Mesenchymal stem cell (in vitro differentiated cells and primary cell): Measurements from ENCODE around the gene RCC2.
"Not testable (repeated sequence)": the region's sequence is repeated elsewhere in the genome, so short reads cannot be mapped to it uniquely, and the experiment has no call there.

Source experiments
- DNase-seq: peaks from one replicate; pipeline ENCODE4 v3.0.0-alpha.2; 2013
- H2AFZ ChIP-seq: one replicate; pipeline ENCODE4 v1.6.1; 2013; ENCODE audit warnings: low read depth, mild to moderate bottlenecking, control low read depth, inconsistent platforms, low read length, moderate library complexity
- H2AK5ac ChIP-seq: 2 replicates; pipeline ENCODE4 v1.6.1; 2013; ENCODE audit warnings: low read length, moderate library complexity, mild to moderate bottlenecking, inconsistent platforms; ENCODE audit not compliant: severe bottlenecking
- H2BK120ac ChIP-seq: one replicate; pipeline ENCODE4 v1.6.1; 2013; ENCODE audit warnings: low read depth, mild to moderate bottlenecking, inconsistent platforms, low read length, moderate library complexity
- H2BK12ac ChIP-seq, 2 experiments: one replicate each; pipeline ENCODE4 v1.6.1; 2013; ENCODE audit warnings: inconsistent platforms in 2 of 2, low read length in 2 of 2, mild to moderate bottlenecking in 2 of 2, moderate library complexity in 2 of 2, control low read depth in 1 of 2
- H2BK15ac ChIP-seq: one replicate; pipeline ENCODE4 v1.6.1; 2013; ENCODE audit warnings: mild to moderate bottlenecking, low read depth, inconsistent platforms; ENCODE audit not compliant: poor library complexity, severe bottlenecking
- H2BK5ac ChIP-seq: 2 replicates; pipeline ENCODE4 v1.6.1; 2013; ENCODE audit warnings: low read depth, mild to moderate bottlenecking, low read length, control low read depth, inconsistent platforms; ENCODE audit not compliant: poor library complexity, severe bottlenecking
- H3K14ac ChIP-seq, 2 experiments: one replicate each; pipeline ENCODE4 v1.6.1; 2013; ENCODE audit warnings: inconsistent platforms in 2 of 2, low read length in 2 of 2, control low read depth in 1 of 2, mild to moderate bottlenecking in 1 of 2, moderate library complexity in 1 of 2
- H3K18ac ChIP-seq, 2 experiments: one replicate each; pipeline ENCODE4 v1.6.1; 2013; ENCODE audit warnings: inconsistent platforms in 2 of 2, low read length in 2 of 2, control low read depth in 1 of 2, low read depth in 1 of 2, mild to moderate bottlenecking in 1 of 2
- H3K23ac ChIP-seq, 2 experiments: one replicate each; pipeline ENCODE4 v1.6.1; 2013; ENCODE audit warnings: inconsistent platforms in 2 of 2, low read length in 2 of 2, mild to moderate bottlenecking in 2 of 2, moderate library complexity in 2 of 2, control low read depth in 1 of 2
- H3K27ac ChIP-seq: 2 replicates; pipeline ENCODE4 v1.5.1; 2013; ENCODE audit warnings: mild to moderate bottlenecking, moderate library complexity, low read length, control low read depth, inconsistent platforms; ENCODE audit not compliant: poor library complexity, severe bottlenecking
- H3K27me3 ChIP-seq, 2 experiments: 2 replicates each; pipeline versions ENCODE4 v1.6.1 to v1.7.0; 2013; ENCODE audit warnings: low read length in 2 of 2, mild to moderate bottlenecking in 2 of 2, moderate library complexity in 2 of 2, control low read depth in 1 of 2, inconsistent platforms in 1 of 2; ENCODE audit not compliant: control insufficient read depth in 1 of 2, insufficient read depth in 1 of 2
- H3K36me3 ChIP-seq, 2 experiments: 2 replicates each; pipeline versions ENCODE4 v1.6.1 to v1.7.0; 2013; ENCODE audit warnings: low read length in 2 of 2, control low read depth in 1 of 2, inconsistent platforms in 1 of 2, low read depth in 1 of 2, mild to moderate bottlenecking in 1 of 2; ENCODE audit not compliant: insufficient read depth in 2 of 2, control insufficient read depth in 1 of 2
- H3K4ac ChIP-seq, 2 experiments: one replicate each; pipeline ENCODE4 v1.6.1; 2013; ENCODE audit warnings: inconsistent platforms in 2 of 2, low read length in 2 of 2, mild to moderate bottlenecking in 2 of 2, moderate library complexity in 2 of 2, control low read depth in 1 of 2, low read depth in 1 of 2
- H3K4me1 ChIP-seq: 2 replicates; pipeline ENCODE4 v1.6.1; 2013; ENCODE audit warnings: low read depth, low read length, control low read depth; ENCODE audit not compliant: control insufficient read depth, insufficient read depth
- H3K4me2 ChIP-seq: 2 replicates; pipeline ENCODE4 v1.6.1; 2013; ENCODE audit warnings: low read length, mild to moderate bottlenecking, inconsistent platforms; ENCODE audit not compliant: poor library complexity, severe bottlenecking
- H3K4me3 ChIP-seq, 2 experiments: 2 replicates each; pipeline versions ENCODE4 v1.5.1 to v1.7.0; 2013; ENCODE audit warnings: low read length in 2 of 2, mild to moderate bottlenecking in 2 of 2, control low read depth in 1 of 2, low read depth in 1 of 2; ENCODE audit not compliant: insufficient read depth in 1 of 2
- H3K79me1 ChIP-seq: replicated peaks from 2 replicates; pipeline ENCODE4 v1.6.1; 2013; ENCODE audit warnings: mild to moderate bottlenecking, control low read depth, low read length, inconsistent platforms; ENCODE audit not compliant: poor library complexity, severe bottlenecking
- H3K9ac ChIP-seq: 2 replicates; pipeline ENCODE4 v1.7.0; 2013; ENCODE audit warnings: mild to moderate bottlenecking, low read length, moderate library complexity
- H3K9me3 ChIP-seq: 2 replicates; pipeline ENCODE4 v1.7.0; 2013; ENCODE audit warnings: mild to moderate bottlenecking, low read length; ENCODE audit not compliant: control insufficient read depth
- H4K8ac ChIP-seq: one replicate; pipeline ENCODE4 v1.6.1; 2013; ENCODE audit warnings: inconsistent platforms, mild to moderate bottlenecking, low read length, moderate library complexity
- H4K91ac ChIP-seq: one replicate; pipeline ENCODE4 v1.6.1; 2013; ENCODE audit warnings: mild to moderate bottlenecking, low read length, inconsistent platforms
- WGBS: methylation state at CpG from one replicate; pipeline ENCODE4 v1.1.7; 2013; ENCODE audit warnings: mixed read lengths; 5-methylcytosine and 5-hydroxymethylcytosine counted together

The RCC2 gene

GRCh38 chr1:17471393-17471792 is 31.9 kb upstream of the RCC2 start:
- no peaks in the 10 kb centered on the region for H3K36me3 ChIP-seq
- no peaks in the 10 kb centered on the region for H3K9me3 ChIP-seq
- no peaks in the 10 kb centered on the region for H3K27me3 ChIP-seq
- no peak overlapping the region for H3K18ac ChIP-seq
- no peak overlapping the region for H3K4ac ChIP-seq
- H2BK120ac ChIP-seq = no peak overlapping the region
- H3K14ac ChIP-seq = no peak overlapping the region
- no peak overlapping the region for H2BK5ac ChIP-seq
- no peaks in the 10 kb centered on the region for H3K79me1 ChIP-seq
- H3K23ac ChIP-seq = no peak overlapping the region
- H4K8ac ChIP-seq = no peak overlapping the region
- H2BK12ac ChIP-seq = no peak overlapping the region
- H3K27ac ChIP-seq = no peak overlapping the region
- H3K9ac ChIP-seq = no peak overlapping the region
- H4K91ac ChIP-seq = no peak overlapping the region
- DNase-seq = no peak
- H3K4me1 ChIP-seq = no peaks in the 10 kb centered on the region
- H3K4me3 ChIP-seq = no peak overlapping the region
- H2BK15ac ChIP-seq = no peak overlapping the region
- H2AK5ac ChIP-seq = no peak overlapping the region
- WGBS = 83% methylated on average over 2 of the region's 2 CpGs
- no peak overlapping the region for H3K4me2 ChIP-seq
- no peak overlapping the region for H2AFZ ChIP-seq

GRCh38 chr1:17470021-17470799 is 30.7 kb upstream of the RCC2 start:
- Histone ChIP-seq H2BK5ac (no peak overlapping the region), H2BK15ac (no peak overlapping the region), H3K4ac (no peak overlapping the region), H2AFZ (no peak overlapping the region), H3K14ac (no peak overlapping the region), H3K4me3 (no peak overlapping the region), H3K18ac (no peak overlapping the region), H3K27me3 (no peaks in the 10 kb centered on the region), H4K91ac (no peak overlapping the region), H3K9ac (no peak overlapping the region), H4K8ac (no peak overlapping the region), H2BK12ac (no peak overlapping the region), H2BK120ac (no peak overlapping the region), H3K79me1 (no peaks in the 10 kb centered on the region), H3K4me1 (no peaks in the 10 kb centered on the region), H2AK5ac (no peak overlapping the region), H3K27ac (no peak overlapping the region), H3K4me2 (no peak overlapping the region), H3K9me3 (no peaks in the 10 kb centered on the region), H3K36me3 (no peaks in the 10 kb centered on the region), H3K23ac (no peak overlapping the region)
- DNase-seq = no peak
- 25% methylated on average over 10 of the region's 11 CpGs for WGBS

DNA sequence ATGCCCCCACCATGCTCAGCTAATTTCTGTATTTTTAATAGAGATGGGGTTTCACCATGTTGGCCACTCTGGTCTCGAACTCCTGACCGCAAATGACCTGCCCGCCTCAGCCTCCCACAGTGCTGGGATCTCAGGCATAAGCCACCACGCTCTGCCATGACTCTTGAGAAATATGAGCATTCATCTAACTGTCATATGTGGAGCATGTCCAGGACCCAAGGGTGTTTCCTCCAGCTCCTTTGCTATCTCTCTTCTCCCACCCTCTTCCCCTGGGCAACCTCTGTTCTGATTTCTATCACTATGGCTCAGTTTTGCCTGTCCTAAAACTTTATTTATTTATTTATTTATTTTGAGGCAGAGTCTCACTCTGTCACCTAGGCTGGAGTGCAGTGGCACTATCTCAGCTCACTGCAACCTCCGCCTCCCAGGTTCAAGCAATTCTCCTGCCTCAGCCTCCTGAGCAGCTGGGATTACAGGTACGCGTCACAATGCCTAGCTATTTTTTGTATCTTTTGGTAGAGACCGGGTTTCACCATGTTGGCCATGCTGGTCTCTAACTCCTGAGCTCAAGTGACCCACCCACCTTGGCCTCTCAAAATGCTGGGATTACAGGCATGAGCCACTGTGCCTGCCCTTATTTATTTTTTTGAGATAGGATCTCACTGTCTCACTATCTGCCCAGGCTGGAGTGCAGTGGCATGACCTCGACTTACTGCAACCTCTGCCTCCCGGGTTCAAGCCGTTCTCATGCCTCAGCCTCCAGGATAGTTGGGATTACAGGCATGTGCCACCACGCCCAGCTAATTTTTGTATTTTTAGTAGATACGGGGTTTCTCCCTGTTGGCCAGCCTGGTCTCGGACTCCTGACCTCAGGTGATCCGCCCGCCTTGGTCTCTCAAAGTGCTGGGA is 29.1 kb upstream of the RCC2 start:
- not testable (repeated sequence) for H2BK5ac ChIP-seq, H3K27me3 ChIP-seq
- 91% methylated on average over 16 of the region's 16 CpGs for WGBS

DNA sequence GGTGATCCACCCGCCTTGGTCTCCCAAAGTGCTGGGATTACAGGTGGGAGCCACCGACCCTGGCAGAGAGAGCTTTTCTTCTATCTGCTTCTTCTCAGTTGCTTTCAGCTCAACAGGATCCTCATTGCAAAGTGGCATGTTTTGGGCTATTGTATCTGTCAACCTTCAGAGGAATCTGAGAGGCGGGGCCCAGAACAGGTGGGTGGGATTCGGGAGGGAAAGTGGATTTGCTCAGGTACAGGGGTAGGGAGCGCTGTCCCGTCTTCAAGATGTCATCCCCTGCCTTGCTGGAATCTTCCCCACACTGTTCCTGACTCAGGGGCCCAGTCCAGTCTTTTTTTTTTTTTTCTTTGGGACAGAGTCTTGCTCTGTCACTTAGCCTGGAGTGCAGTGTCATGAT is 26.9 kb upstream of the RCC2 start:
- Histone ChIP-seq H2BK12ac (no peak overlapping the region), H4K91ac (no peak overlapping the region), H3K23ac (no peak overlapping the region), H3K27ac (no peak overlapping the region), H3K27me3 (no peaks in the 10 kb centered on the region), H3K4ac (no peak overlapping the region), H2BK15ac (no peak overlapping the region), H3K4me1 (no peaks in the 10 kb centered on the region), H3K79me1 (no peaks in the 10 kb centered on the region), H2BK120ac (no peak overlapping the region), H3K9ac (no peak overlapping the region), H4K8ac (no peak overlapping the region), H3K9me3 (no peaks in the 10 kb centered on the region), H2AFZ (no peak overlapping the region), H2BK5ac (no peak overlapping the region), H3K36me3 (no peaks in the 10 kb centered on the region), H3K4me2 (no peak overlapping the region), H3K14ac (no peak overlapping the region), H2AK5ac (no peak overlapping the region), H3K18ac (no peak overlapping the region), H3K4me3 (no peak overlapping the region)
- 71% methylated on average over 6 of the region's 6 CpGs for WGBS
- no peak for DNase-seq

More for the DNA sequence above, 29.1 kb upstream of the RCC2 start:
- H3K23ac ChIP-seq, H3K9ac ChIP-seq, DNase-seq, H2BK12ac ChIP-seq, H2BK15ac ChIP-seq, H2AFZ ChIP-seq, H3K14ac ChIP-seq, H3K4me1 ChIP-seq, H2BK120ac ChIP-seq, H3K4me3 ChIP-seq, H3K79me1 ChIP-seq, H3K27ac ChIP-seq, H3K9me3 ChIP-seq, H4K8ac ChIP-seq, H3K18ac ChIP-seq, H4K91ac ChIP-seq, H3K36me3 ChIP-seq, H3K4me2 ChIP-seq, H2AK5ac ChIP-seq, H3K4ac ChIP-seq: not testable (repeated sequence)
